HG02571 (cell line): ENCODE data around the gene PNN.

Experiments
- ATAC-seq: cut with Tn5 transposase; IDR thresholded peaks from one replicate; pipeline ENCODE4 v1.9.1; 2021; ENCODE audit warnings: mild to moderate bottlenecking, moderate library complexity; ENCODE audit not compliant: unreplicated experiment

PNN gene

GRCh38 chr14:39228509-39229221 is 53.6 kb downstream of the PNN start:
- ATAC-seq: no peak

GRCh38 chr14:39229222-39229543 is 54.1 kb downstream of the PNN start:
- ATAC-seq: no peak

DNA sequence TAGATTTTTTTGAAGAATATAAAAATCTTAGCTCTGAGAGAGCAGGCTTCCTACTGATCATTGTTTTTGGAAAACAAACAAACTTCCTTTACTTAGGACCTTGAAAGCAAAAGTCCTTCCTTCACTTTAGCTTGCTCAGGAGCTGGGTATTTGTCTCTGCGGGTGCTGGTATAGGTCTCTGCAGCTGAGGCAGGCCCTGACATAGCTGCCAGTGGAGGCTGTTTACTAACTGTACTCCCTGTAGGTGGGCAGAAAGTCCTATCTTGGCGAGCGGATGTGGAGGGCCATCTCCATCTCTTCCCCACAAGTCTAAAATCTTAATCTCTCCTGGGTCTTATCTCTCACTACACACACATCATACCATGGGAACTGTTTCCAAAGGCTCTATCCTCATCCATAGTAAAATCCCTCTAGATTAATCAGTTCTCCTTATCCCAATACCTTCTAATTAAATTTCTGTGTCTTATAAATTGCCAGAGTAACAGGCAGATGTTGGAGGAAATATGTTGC is 54.6 kb downstream of the PNN start:
- ATAC-seq: no peak

DNA sequence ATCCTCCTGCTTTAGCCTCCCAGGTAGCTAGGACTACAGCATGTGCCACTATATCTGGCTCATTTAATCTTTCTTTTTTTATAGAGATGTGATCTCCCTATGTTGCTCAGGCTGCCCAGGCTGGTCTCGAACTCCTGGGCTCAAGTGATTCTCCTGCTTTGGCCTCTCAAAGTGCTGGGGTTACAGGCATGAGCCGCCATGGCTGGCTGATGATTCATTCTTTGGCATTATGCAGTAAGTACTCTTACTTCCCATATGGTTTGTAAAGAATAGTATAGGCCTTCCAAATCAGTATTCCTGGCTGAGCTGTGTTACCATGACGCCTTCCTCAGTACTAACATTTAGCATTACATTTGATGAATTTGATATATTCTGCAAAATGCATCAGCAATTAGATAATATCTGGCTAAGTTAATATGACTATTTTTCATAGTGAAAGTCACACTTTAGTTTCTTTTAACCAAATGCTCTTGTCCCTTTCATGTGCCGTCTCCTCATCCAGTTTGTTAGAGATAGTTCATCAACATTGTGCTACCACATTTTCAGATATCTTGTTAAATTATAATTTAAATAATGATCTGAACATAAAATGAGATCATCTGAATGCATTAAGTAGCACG is 55.5 kb downstream of the PNN start:
- no peak for ATAC-seq

GRCh38 chr14:39231751-39232553 is 56.9 kb downstream of the PNN start:
- peak; percentile 91 for ATAC-seq
